Spinal cord (tissue), 10 donors: ENCODE results near the gene GTF2H2C. TPM values are rescaled to one million over a fixed set of nuclear protein-coding genes. Genes with fewer than 3 reads are reported as not detected.
A peak's percentile ranks its signal among the peaks of the same experiment; 100 is the strongest.
"Not testable (repeated sequence)": the region's sequence is repeated elsewhere in the genome, so short reads cannot be mapped to it uniquely, and the experiment has no call there.

Experiments used
- DNase-seq, 6 donors: peaks; one replicate each; pipeline versions ENCODE4 v3.0.0 to v3.0.0-alpha.2; 2013 to 2015; ENCODE audit warnings: low spot score in 6 of 6, low read depth in 4 of 6
- H3K27ac ChIP-seq: one replicate; pipeline ENCODE4 v1.5.1; 2013; ENCODE audit warnings: low read depth, low read length, control low read depth
- H3K27me3 ChIP-seq: one replicate; pipeline ENCODE4 v1.6.1; 2013; ENCODE audit warnings: low read length; ENCODE audit not compliant: control insufficient read depth, insufficient read depth
- H3K36me3 ChIP-seq: one replicate; pipeline ENCODE4 v1.6.1; 2013; ENCODE audit warnings: low read length; ENCODE audit not compliant: control insufficient read depth, insufficient read depth
- H3K4me1 ChIP-seq: one replicate; pipeline ENCODE4 v1.6.1; 2013; ENCODE audit warnings: low read length; ENCODE audit not compliant: control insufficient read depth, insufficient read depth
- H3K4me3 ChIP-seq: one replicate; pipeline ENCODE4 v1.5.1; 2013; ENCODE audit warnings: low read depth, low read length, control low read depth
- H3K9me3 ChIP-seq: one replicate; pipeline ENCODE4 v1.6.1; 2013; ENCODE audit warnings: low read length; ENCODE audit not compliant: control insufficient read depth, insufficient read depth
- WGBS: methylation state at CpG from one replicate; pipeline ENCODE4 v1.1.5; 2013; ENCODE audit warnings: missing lambda C conversion rate; ENCODE audit not compliant: insufficient coverage; 5-methylcytosine and 5-hydroxymethylcytosine counted together
- long read RNA-seq, 4 donors: transcript quantifications; one replicate each; lab custom pipeline, GENCODE V29; 2026
- polyA plus RNA-seq, 2 donors: library from polyadenylated mRNA; unstranded; fragments of 120-200 nt; gene quantifications; one replicate each; pipeline ENCODE4 v1.2.1, GENCODE V29; 2013; ENCODE audit not compliant: insufficient read length in 2 of 2
- total RNA-seq, 2 donors: library from RNA; depleted of rRNA in 1 of 2; stranded (reverse); fragments of 120-200 nt in 1 of 2; fragments of >200 nt in 1 of 2; gene quantifications; one replicate each; pipeline versions ENCODE4 v1.2.3 to v1.2.4, GENCODE V29; 2013 to 2014
- donor health status: healthy.

GTF2H2C gene
- total RNA-seq (10 to 100 TPM; 55.3 to 68.2 TPM), polyA plus RNA-seq (10 to 100 TPM; 35.6 to 54.8 TPM)
- long read RNA-seq, donor 1, partial matches to known transcripts, result 0 of 4 reads
- long read RNA-seq, donor 1, other reads (novel, unspliced or antisense), result 0 of 4 reads
- long read RNA-seq, donor 2, result 0 reads
- long read RNA-seq, donor 3, result 0 reads
- long read RNA-seq, donor 4, partial matches to known transcripts, result 0 of 3 reads
- long read RNA-seq, donor 4, other reads (novel, unspliced or antisense), result 0 of 3 reads

DNA sequence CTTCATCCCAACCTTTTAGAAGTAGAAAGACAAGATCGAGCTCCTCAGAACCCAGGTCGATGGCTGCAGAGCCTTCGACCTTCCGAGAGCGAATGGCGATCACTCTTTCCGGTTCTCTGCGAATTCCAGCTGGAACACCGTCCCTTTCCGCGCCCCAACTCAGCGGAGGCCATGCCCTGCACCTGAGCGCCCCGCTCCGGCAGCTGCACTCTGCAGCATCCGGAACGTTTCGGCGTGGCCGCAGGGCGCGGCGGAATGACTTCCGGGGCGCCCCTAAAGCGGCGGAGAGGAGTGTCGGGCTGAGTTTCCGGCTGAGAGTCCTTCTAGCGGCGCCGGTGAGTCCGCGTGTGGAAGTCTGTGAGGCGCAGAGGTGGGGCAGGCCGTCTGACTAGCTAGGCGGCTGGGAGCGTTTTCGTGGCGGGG lies at the start of gene GTF2H2C:
Gene GTF2H2C, plus strand, starts transcription at position 284 of the 423 bp plus-strand sequence. CDS start 4,942 bp downstream, outside the sequence.
- under 1% methylated on average over 13 of the region's 40 CpGs for WGBS
- not testable (repeated sequence) for H3K27me3 ChIP-seq, H3K27ac ChIP-seq, H3K4me1 ChIP-seq, H3K9me3 ChIP-seq, H3K36me3 ChIP-seq
- peak within 1 kb of the TSS; percentile 46 for H3K4me3 ChIP-seq
- DNase-seq, result peak in 4 of 6 donors; percentile 1 to 84 (median 46)

DNA sequence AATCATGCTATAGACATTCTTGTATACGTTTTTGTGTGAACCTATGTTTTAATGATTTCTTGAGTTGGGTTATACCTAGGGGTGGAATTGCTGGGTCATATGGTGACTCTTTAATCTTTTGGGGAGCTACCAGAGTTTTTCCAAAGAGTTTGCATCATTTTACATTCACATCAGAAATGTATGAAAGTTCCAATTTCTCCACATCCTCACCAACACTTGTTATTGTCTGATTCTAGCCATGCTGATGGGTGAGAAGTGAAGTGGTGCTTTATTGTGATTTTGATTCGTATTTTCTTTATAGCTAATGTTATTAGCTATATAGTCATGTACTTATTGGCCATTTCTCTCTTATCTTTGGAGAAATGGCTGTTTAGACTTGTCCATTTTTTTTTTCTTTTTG lies 49.3 kb upstream of the GTF2H2C start:
- no peaks in the 10 kb centered on the region for H3K4me1 ChIP-seq
- WGBS, result no CpG with 5 or more reads among the region's 2 CpGs
- H3K27ac ChIP-seq, result no peak overlapping the region
- no peaks in the 10 kb centered on the region for H3K9me3 ChIP-seq
- no peaks in the 10 kb centered on the region for H3K27me3 ChIP-seq
- no peak for DNase-seq
- no peak overlapping the region for H3K4me3 ChIP-seq
- H3K36me3 ChIP-seq, result no peaks in the 10 kb centered on the region

DNA sequence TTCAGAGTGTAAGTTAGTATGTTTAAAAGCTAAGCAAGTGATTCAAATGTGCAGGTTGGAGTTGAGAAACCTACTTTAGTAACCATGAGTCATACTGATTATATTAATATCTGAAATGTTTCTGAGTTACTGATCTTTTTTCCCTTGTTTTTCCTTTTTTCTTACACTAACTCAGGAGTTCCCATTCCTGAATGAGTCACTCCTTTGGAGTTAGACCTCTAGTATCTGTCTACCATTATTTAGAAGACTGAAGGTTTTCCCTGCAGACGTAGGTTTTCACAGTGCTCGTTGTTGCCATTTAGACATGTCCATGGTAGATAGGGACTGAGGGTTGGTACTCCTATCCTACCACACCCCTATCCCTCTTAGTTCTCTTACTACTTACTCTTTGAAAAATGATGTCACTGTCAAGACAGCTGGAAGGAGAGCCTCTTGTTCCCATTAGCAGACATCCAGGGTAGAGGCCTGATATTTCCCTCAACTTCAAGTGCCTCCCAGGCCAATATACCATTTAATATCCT lies 47.2 kb upstream of the GTF2H2C start:
- no peaks in the 10 kb centered on the region for H3K4me1 ChIP-seq
- H3K4me3 ChIP-seq, result no peak overlapping the region
- WGBS, result no CpG with 5 or more reads among the region's 2 CpGs
- no peaks in the 10 kb centered on the region for H3K36me3 ChIP-seq
- H3K9me3 ChIP-seq, result no peaks in the 10 kb centered on the region
- H3K27me3 ChIP-seq, result no peaks in the 10 kb centered on the region
- no peak overlapping the region for H3K27ac ChIP-seq
- no peak for DNase-seq

DNA sequence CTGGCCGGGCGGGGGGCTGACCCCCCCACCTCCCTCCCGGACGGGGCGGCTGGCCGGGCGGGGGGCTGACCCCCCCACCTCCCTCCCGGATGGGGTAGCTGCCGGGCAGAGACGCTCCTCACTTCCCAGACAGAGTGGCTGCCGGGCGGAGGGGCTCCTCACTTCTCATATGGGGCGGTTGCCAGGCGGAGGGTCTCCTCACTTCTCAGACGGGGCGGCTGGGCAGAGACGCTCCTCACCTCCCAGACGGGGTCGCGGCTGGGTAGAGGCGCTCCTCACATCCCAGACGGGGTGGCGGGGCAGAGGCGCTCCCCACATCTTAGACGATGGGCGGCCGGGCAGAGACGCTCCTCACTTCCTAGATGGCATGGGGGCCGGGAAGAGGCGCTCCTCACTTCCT lies 44.4 kb upstream of the GTF2H2C start:
- not testable (repeated sequence) for H3K4me3 ChIP-seq, H3K27ac ChIP-seq
- WGBS, result 100% methylated on average over 4 of the region's 30 CpGs

DNA sequence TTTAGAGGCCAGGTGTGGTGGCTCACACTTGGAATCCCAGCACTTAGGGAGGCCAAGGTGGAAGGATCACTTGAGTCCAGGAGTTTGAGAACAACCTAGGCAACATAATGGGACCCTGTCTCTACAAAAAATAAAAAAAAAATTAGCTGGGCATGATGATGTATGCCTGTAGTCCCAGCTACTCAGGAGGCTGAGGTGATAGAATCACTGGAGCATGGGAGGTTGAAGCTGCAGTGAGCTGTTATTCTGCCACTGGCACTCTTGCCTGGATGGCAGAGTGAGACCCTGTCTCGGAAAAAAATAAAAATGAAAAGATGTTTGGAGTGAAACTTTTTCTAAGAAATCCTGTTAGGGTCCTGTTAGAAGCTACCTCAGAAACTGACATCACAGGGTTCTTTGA lies 43.2 kb upstream of the GTF2H2C start:
- no peaks in the 10 kb centered on the region for H3K27me3 ChIP-seq
- H3K27ac ChIP-seq, result no peak overlapping the region
- H3K9me3 ChIP-seq, result no peaks in the 10 kb centered on the region
- no peaks in the 10 kb centered on the region for H3K4me1 ChIP-seq
- no peak for DNase-seq
- H3K4me3 ChIP-seq, result no peak overlapping the region
- H3K36me3 ChIP-seq, result no peaks in the 10 kb centered on the region
- 100% methylated on average over 1 of the region's 1 CpG for WGBS

More for the DNA sequence above, 44.4 kb upstream of the GTF2H2C start:
- not testable (repeated sequence) for H3K27me3 ChIP-seq, H3K9me3 ChIP-seq, H3K4me1 ChIP-seq, DNase-seq, H3K36me3 ChIP-seq

DNA sequence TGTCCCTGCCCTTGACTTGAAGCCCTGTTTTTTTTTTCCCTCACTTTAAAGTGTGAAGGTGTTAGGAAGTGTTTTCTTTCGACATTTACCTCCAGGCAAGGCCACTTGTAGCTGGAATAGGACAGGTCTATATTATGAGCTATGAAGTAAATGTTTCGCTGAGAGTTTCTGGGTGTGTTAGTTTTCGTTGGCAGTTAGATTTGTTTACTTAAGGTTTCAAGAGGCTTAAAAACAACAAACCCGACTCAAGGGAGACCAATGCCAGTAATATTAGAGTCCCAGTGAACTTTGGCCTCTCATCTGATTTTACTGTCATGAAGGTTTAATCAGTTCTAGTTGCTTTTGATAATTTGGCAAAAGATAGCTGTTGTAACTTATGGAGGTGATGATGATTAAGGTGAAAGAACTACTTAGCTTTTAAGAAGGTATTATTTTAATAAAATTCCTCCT lies 42.2 kb upstream of the GTF2H2C start:
- Histone ChIP-seq H3K4me1 (no peaks in the 10 kb centered on the region), H3K27ac (no peak overlapping the region), H3K27me3 (no peaks in the 10 kb centered on the region), H3K36me3 (no peaks in the 10 kb centered on the region), H3K4me3 (no peak overlapping the region), H3K9me3 (no peaks in the 10 kb centered on the region)
- 76% methylated on average over 4 of the region's 4 CpGs for WGBS
- DNase-seq, result peak in 1 of 6 donors; percentile 2

DNA sequence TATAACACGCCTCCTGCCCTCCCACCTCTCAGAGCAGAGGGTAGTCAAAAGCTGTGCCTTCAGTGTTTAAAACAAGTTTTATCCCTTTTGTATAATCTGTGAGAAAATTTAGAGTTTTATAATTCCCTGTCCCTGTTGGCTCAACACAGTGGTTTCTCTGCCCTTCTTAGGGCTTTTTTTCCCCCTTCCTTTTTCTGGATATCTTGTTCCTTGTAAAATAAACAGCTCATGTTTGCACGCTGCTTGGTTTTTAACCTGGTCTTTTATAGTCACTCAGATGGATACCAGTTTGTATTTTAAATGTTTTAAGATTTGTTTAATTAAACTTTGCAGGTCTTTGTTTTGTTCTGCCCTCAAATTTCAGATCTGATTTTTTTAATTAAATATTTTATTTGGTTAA lies 40.7 kb upstream of the GTF2H2C start:
- no peaks in the 10 kb centered on the region for H3K27me3 ChIP-seq
- no peaks in the 10 kb centered on the region for H3K36me3 ChIP-seq
- H3K4me3 ChIP-seq, result no peak overlapping the region
- no peaks in the 10 kb centered on the region for H3K4me1 ChIP-seq
- H3K27ac ChIP-seq, result no peak overlapping the region
- H3K9me3 ChIP-seq, result no peaks in the 10 kb centered on the region
- no peak for DNase-seq
- WGBS, result no CpG with 5 or more reads among the region's 2 CpGs

DNA sequence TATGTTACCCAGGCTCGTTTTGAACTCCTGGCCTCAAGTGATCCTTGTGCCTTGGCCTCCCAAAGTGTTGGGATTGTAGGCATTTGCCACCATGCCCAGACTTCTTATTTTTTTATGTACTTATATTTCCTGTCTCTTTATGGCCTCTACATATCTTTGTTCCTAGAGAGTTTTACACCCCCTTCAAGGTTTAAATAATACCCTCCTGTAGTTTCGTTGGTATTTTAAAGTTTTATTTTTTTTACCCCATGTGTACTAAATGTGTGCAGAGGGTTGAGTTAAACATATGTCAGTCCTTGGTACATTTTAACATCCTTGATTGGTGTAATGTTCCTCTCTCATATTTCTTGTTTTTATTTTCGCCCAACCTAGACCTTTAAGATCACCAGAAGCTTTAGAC lies 38.0 kb upstream of the GTF2H2C start:
- no peaks in the 10 kb centered on the region for H3K9me3 ChIP-seq
- no peak overlapping the region for H3K4me3 ChIP-seq
- DNase-seq, result no peak
- no peaks in the 10 kb centered on the region for H3K36me3 ChIP-seq
- H3K4me1 ChIP-seq, result no peaks in the 10 kb centered on the region
- H3K27me3 ChIP-seq, result no peaks in the 10 kb centered on the region
- WGBS, result no CpG with 5 or more reads among the region's 3 CpGs
- no peak overlapping the region for H3K27ac ChIP-seq

DNA sequence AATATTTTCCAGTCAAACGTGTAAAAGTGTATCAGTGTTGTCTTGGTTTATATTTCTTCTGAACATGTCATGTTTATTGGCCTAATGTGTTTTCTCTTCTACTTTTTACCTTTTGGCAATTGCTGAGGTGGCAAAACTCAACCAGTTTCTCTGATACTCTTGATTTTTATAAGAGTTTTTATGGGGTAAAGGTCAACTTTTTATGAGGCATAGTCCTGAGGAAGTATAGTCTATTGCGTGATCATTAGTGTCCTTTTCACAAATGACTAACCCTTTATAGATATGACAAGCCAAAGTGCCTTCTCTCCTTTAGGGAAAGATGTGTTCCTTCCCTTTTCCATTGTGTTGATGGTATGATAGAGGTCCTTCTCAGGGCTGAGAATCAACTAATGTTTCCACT lies 34.5 kb upstream of the GTF2H2C start:
- Histone ChIP-seq H3K4me1 (no peaks in the 10 kb centered on the region), H3K27ac (no peak overlapping the region), H3K4me3 (no peak overlapping the region), H3K27me3 (no peaks in the 10 kb centered on the region), H3K36me3 (no peaks in the 10 kb centered on the region), H3K9me3 (no peaks in the 10 kb centered on the region)
- no peak for DNase-seq
- WGBS, result no CpG with 5 or more reads among the region's 2 CpGs

DNA sequence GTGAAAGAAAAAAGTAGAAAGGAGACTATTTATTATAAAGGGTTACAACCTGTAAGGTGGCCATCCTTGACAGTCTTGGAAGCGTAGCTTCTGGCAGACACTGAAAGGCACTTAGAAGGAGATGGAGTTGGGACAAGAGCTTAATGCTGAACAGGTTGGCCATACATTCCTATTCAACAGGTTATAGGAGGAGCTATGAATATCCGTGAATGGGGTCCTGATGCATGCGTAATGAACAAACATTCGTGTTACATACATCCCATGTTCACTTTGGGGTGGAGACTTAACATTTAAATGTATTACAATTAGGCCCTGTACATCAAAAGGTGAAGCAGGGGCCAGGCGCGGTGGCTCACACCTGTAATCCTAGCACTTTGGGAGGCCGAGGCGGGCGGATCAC lies 33.3 kb upstream of the GTF2H2C start:
- no peaks in the 10 kb centered on the region for H3K36me3 ChIP-seq
- no peak overlapping the region for H3K4me3 ChIP-seq
- H3K9me3 ChIP-seq, result no peaks in the 10 kb centered on the region
- H3K27ac ChIP-seq, result no peak overlapping the region
- H3K27me3 ChIP-seq, result no peaks in the 10 kb centered on the region
- no peaks in the 10 kb centered on the region for H3K4me1 ChIP-seq
- DNase-seq, result no peak
- WGBS, result 100% methylated on average over 1 of the region's 9 CpGs
